NCI-H774 (cell line): ENCODE results near the gene RNGTT.
"Not testable (repeated sequence)": the region's sequence is repeated elsewhere in the genome, so short reads cannot be mapped to it uniquely, and the experiment has no call there.

ENCODE experiments used
- DNase-seq: peaks from one replicate; lab custom pipeline; 2025; lab: John Stamatoyannopoulos, UW

RNGTT gene

DNA sequence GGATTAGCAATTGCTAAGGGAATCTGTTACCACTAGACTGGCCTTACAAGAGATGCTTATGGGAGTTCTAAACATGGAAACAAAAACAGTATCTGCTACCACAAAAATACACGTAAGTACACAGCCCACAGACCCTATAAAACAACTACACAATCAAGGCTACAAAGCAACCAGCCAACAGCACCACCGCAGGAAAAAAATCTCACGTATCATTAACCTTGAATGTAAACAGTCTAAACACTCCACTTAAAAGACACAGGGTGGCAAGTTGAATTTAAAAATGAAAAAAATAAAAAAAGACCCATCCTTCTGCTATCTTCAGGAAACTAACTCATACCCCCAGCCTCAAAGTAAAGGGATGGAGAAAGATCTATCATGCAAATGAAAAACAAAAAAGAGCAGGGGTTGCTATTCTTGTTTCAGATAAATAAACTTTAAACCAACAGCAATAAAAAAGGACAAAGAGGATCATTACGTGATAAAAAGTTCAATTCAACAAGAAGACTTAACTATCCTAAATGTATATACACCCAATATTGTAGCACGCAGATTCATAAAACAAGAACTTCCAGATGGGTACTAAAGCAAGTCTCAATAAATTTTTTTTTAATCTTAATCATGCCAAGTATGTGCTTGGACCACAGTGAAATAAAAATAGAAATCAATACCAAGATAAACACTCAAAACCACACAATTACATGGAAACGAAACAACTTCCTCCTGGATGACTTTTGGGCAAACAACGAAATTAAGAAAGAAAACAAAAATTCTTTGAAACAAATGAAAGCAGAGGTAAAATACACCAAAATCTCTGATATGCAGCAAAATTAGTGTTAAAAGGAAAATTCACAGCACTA lies 52.3 kb downstream of the RNGTT start:
- no peak for DNase-seq

DNA sequence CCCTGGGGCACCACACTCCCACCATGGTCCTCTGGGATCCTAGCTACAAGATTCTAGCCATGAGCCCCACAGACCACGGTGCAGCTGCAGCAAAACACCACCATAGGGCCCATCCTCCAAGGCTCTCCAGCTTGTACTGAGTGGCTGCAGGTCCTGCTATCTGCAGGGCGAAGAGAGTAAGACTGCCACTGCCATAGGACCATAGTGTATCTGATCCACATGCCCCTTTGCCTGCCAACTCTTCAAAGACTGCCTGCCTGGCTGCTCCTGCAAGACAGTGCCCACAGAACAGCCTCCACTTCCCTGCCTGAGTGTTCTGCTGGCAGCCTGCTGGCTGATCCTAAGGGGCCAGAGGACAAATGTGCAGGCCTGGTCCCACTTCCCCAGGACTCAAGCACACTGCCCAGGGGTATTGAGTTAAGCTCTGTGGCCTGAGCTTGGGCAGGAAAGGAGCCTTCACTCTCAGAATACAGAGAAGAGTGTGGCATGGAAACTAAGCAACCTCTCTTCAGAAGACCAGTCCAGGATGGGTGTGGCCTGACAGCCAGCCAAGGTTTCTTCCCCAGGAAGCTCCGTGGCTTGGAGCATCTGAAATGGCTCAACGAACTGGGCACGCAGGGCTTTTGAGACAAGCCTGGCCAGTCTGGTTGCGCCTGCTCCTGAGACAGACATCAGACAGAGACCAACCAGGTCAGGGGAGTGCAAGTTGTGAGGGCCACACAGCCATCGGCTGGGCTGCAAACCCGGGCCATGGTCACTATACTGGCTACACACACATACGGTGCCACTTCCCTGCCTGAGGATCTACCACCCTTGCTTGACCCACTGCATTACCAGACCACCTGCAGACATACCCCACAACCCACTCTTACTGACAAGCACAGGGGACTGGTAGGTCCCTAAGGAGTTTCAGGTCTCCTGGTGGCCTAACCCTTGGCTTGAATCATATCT lies 54.5 kb downstream of the RNGTT start:
- no peak for DNase-seq

GRCh38 chr6:88907148-88907547 lies 56.3 kb downstream of the RNGTT start:
- DNase-seq, result not testable (repeated sequence)

DNA sequence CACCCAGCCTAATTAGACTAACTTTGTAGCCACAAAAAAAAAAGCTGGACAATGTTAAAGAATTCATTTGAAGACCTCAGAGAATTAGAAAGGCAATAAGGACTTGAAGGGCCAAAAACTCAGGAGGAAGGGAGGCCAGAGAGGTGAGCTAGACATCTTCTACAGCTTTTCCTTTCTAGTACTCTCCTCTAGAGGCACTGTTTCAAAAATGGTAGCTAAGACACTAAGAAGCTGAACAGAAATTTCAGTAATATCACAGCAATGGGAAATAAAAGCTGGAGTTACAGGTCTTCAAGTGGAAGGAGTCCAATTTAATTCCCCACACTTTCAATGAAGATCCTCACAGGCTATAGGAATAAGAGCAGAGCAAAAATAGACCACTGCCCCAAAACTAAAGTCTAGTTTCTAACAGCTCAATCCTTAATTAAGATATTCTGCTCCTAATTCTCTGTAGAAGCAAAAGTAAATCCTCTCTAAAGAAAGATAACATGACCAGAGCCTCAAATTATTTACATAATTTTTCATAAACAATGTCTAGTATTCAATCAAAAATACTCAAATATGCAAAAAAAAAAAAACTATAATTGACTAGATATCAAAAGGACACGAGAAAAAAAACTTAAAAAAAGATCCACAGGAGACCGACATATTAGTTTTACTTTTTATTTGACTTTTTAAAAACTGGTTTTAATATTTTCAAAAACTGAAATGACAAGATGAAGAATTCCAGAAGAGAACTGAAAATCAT lies 63.7 kb downstream of the RNGTT start:
- DNase-seq, result no peak

DNA sequence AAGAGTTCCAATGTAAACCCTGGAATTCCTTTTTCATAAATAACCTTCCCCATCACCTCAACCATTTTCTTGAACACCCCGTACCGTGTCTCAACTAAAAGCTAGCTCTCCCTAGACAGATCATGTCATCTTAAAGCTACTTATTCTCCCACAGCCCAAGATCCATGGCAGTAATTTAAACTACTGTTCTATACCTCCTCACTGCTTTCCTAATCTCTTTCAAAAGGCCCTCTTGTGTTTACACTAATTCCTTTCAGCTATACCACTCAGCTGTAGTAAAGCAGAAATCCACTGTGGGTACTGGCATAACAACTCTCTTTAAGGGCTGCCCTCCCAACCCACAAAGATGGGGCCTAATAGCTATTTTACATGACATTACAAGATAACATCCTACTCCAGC lies 67.5 kb downstream of the RNGTT start:
- DNase-seq, result no peak

DNA sequence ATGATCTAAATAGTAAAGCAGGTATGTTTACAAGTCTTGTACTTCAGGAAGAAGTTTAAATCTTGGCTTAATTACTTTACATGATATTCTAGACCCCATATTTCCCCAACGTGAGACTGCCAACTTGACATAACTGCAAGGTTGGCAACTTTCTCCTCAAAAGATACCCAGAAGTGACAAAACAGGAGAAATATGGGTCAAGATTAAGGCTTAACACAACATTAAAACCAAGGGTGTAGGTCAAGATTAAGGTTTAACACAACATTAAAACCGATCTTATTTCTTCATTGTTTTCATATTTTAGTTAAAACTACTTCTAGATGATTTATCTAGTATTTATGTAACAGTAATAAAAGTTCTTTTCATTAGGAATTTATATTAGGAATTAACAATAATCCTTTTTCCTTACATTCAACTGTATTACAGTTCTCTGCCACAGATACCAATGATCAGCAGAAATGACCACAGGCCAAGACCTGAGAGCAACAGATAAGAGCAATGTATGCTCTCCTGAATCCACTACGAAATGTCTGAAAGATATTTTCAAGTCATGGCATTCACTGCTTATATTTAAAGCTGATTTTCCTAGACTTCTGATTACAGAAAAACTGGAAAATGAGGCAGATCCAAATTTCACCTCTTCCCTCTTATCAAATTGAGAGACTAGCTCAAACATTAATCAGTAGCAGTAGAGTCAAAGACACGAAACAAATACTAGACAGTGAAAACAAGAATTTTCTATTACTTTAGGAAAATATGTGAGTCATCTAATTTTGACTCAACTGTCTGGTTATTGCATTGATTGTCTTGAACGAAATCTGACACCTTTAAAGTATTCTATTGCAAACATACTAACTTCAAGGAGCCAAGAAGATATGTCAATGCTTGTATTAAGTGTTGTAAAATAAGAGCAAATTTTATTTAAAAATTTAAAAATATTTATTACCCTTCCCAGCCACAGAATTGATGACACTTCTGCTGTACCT lies 72.3 kb downstream of the RNGTT start:
- DNase-seq, result no peak

- no peak for DNase-seq
These were observed 73.0 kb downstream of the RNGTT start for GRCh38 chr6:88890394-88890793.

DNA sequence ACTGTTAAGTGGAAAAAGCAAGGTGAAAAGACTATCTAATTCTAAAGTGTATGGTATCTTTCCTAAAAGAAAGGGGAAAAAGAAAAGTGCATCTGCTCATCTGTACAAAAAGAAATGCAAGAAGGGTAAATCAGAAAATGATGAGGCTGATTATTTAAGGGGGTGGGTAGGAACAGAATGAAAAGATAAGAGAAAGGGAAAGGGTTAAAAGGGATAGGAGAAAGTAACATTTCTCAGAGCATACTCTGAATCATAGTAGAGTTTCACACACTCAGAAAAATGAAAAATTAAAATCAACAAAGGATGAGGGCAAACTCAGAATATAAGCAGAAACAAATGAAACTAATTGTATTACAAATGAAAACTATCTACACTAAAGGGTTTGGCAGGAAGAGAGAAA lies 79.1 kb downstream of the RNGTT start:
- no peak for DNase-seq

DNA sequence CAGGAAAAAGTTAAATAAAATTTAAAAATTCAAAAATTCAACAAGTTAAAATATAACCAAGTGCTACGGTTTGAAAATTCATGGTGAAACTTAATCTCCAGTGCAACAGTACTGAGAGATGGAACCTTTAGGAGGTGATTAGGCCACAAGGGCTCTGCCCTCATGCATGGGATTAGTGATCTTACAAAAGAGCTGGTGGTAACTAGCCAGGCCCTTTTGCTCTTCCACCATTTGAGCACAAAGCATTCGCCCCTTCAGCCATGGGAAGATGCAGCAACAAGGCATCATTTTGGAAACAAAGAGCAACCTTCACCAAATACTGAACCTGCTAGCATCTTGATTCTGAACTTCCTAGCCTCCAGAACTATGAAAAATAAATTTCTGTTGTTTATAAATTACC lies 80.9 kb downstream of the RNGTT start:
- DNase-seq, result no peak

- no peak for DNase-seq
These were observed 82.0 kb downstream of the RNGTT start for GRCh38 chr6:88881451-88881850.

- no peak for DNase-seq
These were observed 83.4 kb downstream of the RNGTT start for GRCh38 chr6:88880021-88880420.

DNA sequence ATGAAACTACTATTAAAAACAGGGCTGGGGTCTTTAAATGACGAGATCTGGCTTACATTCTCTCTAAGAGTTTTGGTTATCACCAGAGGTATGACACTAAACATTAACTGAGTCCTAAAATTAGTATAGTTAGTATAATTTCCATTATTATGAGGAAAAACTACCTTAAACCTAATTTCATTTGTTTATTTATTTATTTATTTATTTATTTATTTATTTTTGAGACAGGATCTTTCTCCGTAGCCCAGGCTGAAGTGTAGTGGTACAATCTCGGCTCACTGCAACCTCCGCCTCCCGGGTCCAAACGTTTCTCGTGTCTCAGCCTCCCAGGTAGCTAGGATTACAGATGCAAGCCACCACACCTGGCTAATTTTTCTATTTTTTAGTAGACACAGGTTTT lies 85.5 kb downstream of the RNGTT start:
- no peak for DNase-seq

DNA sequence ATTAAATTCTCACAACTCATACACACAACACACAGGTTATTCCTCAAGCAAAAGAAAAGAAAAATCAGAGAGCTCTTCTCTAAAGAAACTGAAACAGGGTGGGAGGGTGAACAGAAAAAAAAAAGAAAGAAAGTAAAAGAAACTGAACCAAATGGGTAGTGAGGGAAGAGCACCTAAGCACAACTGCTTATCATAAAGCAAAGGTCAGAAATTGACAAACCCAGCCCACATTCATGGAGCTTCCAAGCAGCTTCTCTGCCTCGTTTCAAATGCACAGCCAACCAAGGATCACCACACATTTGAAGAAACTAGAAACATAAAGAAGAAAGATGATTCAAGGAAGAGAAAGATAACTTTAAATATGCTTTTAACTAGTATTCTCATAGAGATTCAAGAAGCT lies 90.5 kb downstream of the RNGTT start:
- DNase-seq, result no peak

GRCh38 chr6:88871498-88871897 lies 91.9 kb downstream of the RNGTT start:
- DNase-seq, result no peak

DNA sequence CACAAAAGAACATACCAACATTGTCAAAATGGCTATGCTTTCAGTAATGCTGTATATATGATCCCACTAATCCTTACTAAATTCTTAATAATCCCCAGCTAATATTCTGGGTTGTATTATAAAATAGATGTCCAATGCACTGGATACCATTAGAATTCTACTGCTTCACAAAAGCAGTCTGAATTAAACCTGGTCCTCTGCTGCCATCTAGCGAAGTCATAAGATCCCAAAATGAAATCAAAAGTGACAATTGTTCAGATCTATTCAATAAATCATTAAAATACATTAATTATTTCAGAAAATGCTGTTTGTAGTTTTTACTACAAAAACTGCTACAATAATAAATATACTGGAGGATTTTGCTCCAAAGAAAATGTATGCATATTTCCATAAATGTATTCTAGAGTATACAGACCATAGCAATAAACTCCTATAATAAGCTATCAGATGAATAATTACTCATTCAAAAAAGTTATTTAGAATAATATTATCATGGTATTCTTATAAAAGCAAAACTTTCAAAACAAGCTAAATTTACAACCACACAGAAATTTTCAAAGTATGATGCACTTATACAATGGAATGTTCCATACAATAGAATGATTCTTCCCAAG lies 92.6 kb downstream of the RNGTT start:
- DNase-seq, result peak; percentile 70

GRCh38 chr6:88869263-88870020 lies 94.0 kb downstream of the RNGTT start:
- no peak for DNase-seq

DNA sequence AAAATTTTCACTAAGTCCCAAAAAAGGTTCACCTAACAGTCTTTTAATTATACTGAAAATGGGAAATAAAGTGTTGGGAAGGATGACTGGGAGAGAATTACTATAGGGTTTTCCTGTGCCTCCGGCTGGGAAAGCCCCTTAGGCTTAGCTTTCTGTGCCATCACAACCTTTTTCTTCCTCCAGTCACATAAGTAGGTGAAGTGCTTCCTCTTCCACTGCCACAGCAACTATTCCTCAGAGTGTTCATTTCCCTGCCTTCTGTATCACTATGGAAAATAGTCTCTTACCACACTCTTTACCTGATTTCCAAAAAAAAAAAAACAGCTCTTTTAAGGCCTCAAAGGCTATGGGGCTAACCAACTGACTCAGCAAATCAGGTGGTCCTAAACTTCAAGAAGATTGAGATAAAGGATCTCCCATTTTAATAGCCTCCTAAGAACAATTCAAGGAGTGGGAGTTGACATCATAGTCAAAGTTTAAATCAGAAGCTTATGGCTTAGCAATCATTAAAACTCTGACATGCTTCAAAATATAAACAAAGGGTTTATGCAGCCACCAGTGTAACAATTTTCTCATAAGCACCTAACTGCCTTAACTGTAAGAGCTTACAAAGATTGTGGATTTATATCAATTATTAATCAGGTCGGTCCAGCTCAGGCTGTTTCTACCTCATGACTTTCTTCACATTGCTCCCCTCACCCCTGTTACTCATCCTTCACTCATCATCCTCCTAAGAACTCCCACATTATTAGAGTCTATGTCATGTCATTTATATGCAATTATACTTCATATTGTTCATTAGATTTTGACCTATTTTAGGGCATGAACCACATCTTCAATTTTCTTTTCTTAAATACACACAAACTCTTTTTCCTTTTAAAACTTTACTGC lies 95.3 kb downstream of the RNGTT start:
- DNase-seq, result no peak

- no peak for DNase-seq
These were observed 96.6 kb downstream of the RNGTT start for GRCh38 chr6:88866856-88867255.

DNA sequence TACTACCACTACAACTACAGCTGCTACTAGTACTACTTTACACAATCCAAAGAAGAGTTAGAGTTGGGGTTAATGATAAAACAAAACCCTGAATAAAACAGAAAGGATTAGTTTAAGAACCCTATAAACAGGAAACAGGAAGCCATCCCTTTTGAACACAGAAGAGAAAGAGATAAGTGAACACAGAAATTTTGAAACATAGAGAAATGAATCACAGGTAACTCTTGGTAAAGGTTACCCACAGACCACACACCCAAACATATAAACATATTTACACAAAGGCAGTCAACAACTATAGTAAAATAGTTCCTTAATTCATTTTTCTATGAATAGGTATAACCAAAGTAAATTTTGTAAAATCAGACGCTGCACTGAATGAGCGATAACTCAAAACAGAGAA lies 98.1 kb downstream of the RNGTT start:
- no peak for DNase-seq
